ENCODE measurements around the gene PGRMC2. TPM values are rescaled to one million over a fixed set of nuclear protein-coding genes. Genes with fewer than 3 reads are reported as not detected.

Gene PGRMC2
- total and polyA plus RNA-seq, 4 donors: 28.9 to 44.3 (median 32.1) TPM

DNA sequence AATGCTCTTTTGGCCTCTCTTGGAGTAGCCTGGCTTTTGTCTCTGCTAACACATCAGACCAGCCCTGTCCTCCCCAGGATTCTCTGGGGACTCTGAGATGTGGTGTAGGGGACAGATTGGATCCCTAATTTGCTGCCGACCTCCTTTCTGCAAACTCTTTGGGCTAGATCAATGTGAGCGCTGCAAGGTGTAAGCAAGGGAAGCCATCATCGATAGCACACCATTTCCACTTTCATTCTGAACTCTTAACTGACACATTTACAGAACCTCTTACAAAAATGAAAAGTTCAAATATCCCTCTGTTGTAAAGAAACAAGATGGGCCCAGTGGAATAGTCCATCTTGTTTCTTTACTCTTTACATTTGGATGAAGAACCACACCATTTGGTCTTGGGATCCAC lies 46.6 kb downstream of the PGRMC2 start:
- TF ChIP-seq, protein P1, sequence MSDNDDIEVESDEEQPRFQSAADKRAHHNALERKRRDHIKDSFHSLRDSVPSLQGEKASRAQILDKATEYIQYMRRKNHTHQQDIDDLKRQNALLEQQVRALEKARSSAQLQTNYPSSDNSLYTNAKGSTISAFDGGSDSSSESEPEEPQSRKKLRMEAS (IDR thresholded peaks at IDR 0.05): no peak
- TF ChIP-seq, protein P2, sequence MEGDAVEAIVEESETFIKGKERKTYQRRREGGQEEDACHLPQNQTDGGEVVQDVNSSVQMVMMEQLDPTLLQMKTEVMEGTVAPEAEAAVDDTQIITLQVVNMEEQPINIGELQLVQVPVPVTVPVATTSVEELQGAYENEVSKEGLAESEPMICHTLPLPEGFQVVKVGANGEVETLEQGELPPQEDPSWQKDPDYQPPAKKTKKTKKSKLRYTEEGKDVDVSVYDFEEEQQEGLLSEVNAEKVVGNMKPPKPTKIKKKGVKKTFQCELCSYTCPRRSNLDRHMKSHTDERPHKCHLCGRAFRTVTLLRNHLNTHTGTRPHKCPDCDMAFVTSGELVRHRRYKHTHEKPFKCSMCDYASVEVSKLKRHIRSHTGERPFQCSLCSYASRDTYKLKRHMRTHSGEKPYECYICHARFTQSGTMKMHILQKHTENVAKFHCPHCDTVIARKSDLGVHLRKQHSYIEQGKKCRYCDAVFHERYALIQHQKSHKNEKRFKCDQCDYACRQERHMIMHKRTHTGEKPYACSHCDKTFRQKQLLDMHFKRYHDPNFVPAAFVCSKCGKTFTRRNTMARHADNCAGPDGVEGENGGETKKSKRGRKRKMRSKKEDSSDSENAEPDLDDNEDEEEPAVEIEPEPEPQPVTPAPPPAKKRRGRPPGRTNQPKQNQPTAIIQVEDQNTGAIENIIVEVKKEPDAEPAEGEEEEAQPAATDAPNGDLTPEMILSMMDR (IDR thresholded peaks at IDR 0.05; ENCODE audit: low read depth, low read length, missing input control): no peak
- TF ChIP-seq, protein P3, sequence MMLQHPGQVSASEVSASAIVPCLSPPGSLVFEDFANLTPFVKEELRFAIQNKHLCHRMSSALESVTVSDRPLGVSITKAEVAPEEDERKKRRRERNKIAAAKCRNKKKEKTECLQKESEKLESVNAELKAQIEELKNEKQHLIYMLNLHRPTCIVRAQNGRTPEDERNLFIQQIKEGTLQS (IDR thresholded peaks at IDR 0.05): no peak
- TF ChIP-seq RAD21 (IDR thresholded peaks at IDR 0.05): no peak
- TF ChIP-seq EGR1 (IDR thresholded peaks at IDR 0.05; ENCODE audit: low read depth in 2 of 2): no peak
- no peak for TF ChIP-seq FOXA1 (IDR thresholded peaks at IDR 0.05)
- no peak for TF ChIP-seq SP1 (IDR thresholded peaks at IDR 0.05)
- TF ChIP-seq TAF1 (conservative IDR thresholded peaks at IDR 0.05): no peak
- TF ChIP-seq NR2F2 (IDR thresholded peaks at IDR 0.05): no peak
- TF ChIP-seq ZBTB33 (IDR thresholded peaks at IDR 0.05): no peak
- no peak for TF ChIP-seq YY1 (IDR thresholded peaks at IDR 0.05)
- TF ChIP-seq JUND (IDR thresholded peaks at IDR 0.05): no peak
- no peak for TF ChIP-seq HNF4A (conservative IDR thresholded peaks at IDR 0.05)
- TF ChIP-seq RXRA (IDR thresholded peaks at IDR 0.05): no peak
- no peak for TF ChIP-seq HNF4G (IDR thresholded peaks at IDR 0.05)
- TF ChIP-seq, protein P4, sequence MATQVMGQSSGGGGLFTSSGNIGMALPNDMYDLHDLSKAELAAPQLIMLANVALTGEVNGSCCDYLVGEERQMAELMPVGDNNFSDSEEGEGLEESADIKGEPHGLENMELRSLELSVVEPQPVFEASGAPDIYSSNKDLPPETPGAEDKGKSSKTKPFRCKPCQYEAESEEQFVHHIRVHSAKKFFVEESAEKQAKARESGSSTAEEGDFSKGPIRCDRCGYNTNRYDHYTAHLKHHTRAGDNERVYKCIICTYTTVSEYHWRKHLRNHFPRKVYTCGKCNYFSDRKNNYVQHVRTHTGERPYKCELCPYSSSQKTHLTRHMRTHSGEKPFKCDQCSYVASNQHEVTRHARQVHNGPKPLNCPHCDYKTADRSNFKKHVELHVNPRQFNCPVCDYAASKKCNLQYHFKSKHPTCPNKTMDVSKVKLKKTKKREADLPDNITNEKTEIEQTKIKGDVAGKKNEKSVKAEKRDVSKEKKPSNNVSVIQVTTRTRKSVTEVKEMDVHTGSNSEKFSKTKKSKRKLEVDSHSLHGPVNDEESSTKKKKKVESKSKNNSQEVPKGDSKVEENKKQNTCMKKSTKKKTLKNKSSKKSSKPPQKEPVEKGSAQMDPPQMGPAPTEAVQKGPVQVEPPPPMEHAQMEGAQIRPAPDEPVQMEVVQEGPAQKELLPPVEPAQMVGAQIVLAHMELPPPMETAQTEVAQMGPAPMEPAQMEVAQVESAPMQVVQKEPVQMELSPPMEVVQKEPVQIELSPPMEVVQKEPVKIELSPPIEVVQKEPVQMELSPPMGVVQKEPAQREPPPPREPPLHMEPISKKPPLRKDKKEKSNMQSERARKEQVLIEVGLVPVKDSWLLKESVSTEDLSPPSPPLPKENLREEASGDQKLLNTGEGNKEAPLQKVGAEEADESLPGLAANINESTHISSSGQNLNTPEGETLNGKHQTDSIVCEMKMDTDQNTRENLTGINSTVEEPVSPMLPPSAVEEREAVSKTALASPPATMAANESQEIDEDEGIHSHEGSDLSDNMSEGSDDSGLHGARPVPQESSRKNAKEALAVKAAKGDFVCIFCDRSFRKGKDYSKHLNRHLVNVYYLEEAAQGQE (IDR thresholded peaks at IDR 0.05): no peak
- TF ChIP-seq FOXA2 (IDR thresholded peaks at IDR 0.05): no peak
- no peak for TF ChIP-seq GABPA (IDR thresholded peaks at IDR 0.05 in 1 of 2, conservative IDR thresholded peaks at IDR 0.05 in 1 of 2)
- Histone ChIP-seq H3K9ac (ENCODE audit: low read depth in 1 of 2, low read length in 2 of 2) (no peak overlapping the region), H3K27ac (ENCODE audit: low read depth in 1 of 2, low read length in 2 of 2) (no peak overlapping the region), H3K27me3 (ENCODE audit: control insufficient read depth in 4 of 4, insufficient read depth in 4 of 4, low read length in 3 of 4) (no peaks in the 10 kb centered on the region), H3K4me1 (ENCODE audit: control insufficient read depth in 4 of 4, insufficient read depth in 4 of 4, low read length in 3 of 4) (peaks cover 0 to 9% (median 2%) of the 10 kb centered on the region in 4 donors), H3K4me3 (ENCODE audit: low read depth in 1 of 3, low read length in 3 of 3) (no peak overlapping the region), H3K36me3 (ENCODE audit: control insufficient read depth in 4 of 4, insufficient read depth in 3 of 4, low read depth in 1 of 4, low read length in 3 of 4) (no peaks in the 10 kb centered on the region), H3K9me3 (ENCODE audit: control insufficient read depth in 4 of 4, low read length in 3 of 4) (no peaks in the 10 kb centered on the region)
- WGBS: 94% methylated on average over 3 of the region's 3 CpGs
- no peak for DNase-seq (ENCODE audit: low spot score)
